ENCODE data around the gene PTPRT.

Gene PTPRT

GRCh38 chr20:42604998-42605956 lies 584.4 kb downstream of the PTPRT start:
- DNase-seq, result no peak

- DNase-seq, result no peak
These were observed 586.1 kb downstream of the PTPRT start for GRCh38 chr20:42603655-42604054.

GRCh38 chr20:42598581-42598980 lies 591.1 kb downstream of the PTPRT start:
- no peak for DNase-seq

GRCh38 chr20:42595625-42596024 lies 594.1 kb downstream of the PTPRT start:
- DNase-seq, result no peak

GRCh38 chr20:42594659-42595058 lies 595.0 kb downstream of the PTPRT start:
- no peak for DNase-seq

GRCh38 chr20:42594011-42594410 lies 595.7 kb downstream of the PTPRT start:
- DNase-seq, result no peak

- no peak for DNase-seq
These were observed 599.6 kb downstream of the PTPRT start for GRCh38 chr20:42589976-42590639.

GRCh38 chr20:42588847-42589246 lies 600.9 kb downstream of the PTPRT start:
- DNase-seq, result no peak

DNA sequence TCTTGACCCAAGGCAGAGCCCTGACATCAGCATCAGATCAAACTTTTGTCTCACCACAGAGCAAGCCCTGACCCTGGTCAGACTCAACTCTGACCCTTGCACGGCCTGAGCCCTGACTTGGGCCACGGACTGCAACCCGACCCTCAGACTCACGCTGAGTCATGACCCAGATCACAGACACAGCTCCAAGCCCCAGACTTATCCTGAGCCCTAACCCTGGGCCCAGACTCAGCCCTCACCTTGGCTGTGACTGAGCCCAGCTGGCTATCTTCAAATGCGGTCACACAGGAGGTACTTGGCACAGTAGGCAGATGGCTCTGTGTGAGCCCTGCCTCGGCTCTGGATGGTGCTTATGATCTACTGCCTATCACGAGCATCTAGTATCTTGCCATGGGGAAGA lies 602.3 kb downstream of the PTPRT start:
- DNase-seq, result no peak

DNA sequence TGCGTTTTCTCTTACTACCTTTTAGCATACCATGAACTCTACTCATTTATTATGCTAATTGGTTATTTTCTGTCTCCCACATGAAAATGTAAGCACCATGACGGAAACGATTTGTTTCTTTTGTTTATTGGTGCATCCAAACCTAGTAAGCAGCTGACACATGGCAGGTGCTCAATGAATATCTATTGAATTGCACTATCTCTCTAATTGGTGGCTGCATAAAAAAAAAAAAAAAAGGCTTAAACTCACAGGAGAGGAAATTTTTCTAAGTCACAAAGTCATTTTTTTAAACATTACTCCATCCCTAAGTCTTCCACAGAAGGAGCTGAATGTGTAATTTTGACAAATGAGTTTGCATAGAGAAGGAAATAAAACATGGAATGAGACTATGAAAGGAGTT lies 608.4 kb downstream of the PTPRT start:
- no peak for DNase-seq

DNA sequence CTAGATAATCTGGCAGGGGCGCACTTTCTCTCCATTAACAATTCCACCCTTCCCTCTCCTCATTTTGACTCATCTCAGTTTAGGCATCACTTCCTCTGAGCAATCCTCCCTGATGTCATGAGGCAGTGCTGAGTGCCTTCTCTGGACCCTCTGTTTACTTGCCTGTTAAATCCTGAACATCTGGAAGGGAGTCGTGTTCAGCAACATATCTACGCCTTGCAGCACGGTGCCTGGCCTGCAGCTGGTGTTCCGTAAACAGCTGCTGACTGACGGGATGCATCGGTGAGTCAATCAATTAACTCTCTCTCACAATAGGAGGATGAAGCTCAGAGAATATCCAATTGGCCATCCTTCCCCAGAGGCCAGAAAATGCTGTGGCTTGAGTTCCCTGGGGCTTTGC lies 613.5 kb downstream of the PTPRT start:
- no peak for DNase-seq

- no peak for DNase-seq
These were observed 617.2 kb downstream of the PTPRT start for GRCh38 chr20:42572320-42573016.

GRCh38 chr20:42567409-42567808 lies 622.3 kb downstream of the PTPRT start:
- DNase-seq, result no peak

DNA sequence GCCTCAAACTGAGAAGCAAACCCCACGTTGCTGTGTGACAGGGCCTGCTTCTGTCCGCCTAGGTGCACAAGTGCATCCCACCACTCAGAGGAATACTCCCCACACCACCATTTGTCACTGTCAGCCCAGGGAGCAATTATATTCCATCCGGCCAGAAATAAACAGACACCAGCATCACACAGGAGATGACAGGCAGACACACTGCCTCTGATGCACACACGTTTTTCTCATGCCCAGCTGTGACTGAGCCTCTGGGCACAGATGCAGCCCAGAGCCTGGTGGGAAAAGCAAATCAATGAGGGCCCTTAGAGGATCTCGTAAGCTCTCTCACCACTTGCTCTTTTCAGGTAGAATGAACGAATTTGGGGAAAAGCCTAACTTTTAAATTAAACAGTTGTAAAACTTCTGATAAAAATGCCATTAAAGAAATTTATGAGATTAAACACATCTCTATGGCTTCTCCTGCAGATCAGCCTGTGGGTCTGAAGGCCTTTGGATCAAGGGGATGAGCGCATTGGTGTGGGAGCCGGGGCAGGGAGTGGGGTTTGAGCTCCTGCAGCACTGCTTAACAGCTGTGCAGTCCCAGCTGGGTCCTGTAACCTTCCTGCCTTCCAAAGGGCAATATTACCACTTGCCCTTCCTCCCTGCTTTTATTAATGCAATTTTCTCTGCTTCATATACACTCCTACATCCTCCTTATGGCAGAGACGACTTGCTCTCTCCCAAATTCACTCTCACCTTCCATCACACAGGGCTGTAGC lies 624.3 kb downstream of the PTPRT start:
- no peak for DNase-seq

DNA sequence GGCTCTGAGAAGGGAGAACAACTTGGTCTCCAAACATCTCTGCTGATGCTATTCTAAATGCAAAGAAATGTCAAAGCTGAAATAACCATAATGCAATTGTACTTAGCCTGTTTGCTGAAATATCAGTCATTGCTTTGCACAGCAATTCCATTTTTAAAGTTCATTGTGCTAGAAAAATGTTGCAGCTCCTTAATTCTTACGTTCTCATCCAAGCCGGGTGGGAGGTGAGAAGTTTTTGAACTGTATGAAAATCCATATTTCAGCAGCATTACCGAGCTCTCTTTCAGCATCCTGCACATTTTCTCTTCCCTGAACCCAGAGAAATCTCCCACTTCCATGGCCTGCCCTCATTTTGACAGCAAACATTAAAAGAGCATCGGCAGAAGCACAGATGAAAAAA lies 630.0 kb downstream of the PTPRT start:
- no peak for DNase-seq

DNA sequence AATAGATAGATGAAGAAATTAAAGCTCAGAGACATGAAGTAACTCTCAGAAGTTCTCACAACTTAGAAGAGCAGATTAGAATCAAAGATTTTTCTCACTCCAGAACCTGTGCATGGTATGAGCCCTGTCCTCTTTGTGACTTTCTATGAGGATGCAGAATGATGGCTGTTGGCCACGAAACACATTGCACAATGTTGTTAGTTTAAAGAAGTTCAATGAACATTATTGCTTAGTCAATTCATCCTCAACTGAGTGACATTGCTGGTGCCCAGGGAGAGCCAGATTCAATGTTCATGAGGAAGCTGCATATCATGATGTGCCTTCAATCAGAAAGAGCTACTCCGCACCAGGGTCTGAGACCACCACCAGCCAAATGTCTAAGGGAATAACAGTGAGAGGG lies 633.1 kb downstream of the PTPRT start:
- no peak for DNase-seq

- no peak for DNase-seq
These were observed 636.3 kb downstream of the PTPRT start for GRCh38 chr20:42553374-42553773.

DNA sequence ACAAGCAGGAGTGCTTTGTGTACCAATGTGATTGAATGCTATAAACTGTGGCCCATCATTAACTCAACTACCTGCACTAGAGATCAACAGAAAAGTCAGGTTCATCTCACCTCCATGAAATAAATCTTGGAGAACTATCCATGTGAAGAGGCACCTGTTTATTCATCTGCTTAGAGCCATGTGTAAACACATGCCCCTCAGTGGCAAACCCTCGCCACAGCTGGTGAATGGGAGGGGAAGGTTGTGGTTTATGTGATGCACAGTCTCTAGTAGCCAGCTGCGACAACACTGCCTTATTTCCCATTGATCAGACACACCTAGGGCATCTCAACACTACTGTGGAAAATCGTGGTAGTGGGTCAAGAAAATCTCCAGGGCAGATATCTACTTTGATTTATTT lies 640.2 kb downstream of the PTPRT start:
- DNase-seq, result no peak

DNA sequence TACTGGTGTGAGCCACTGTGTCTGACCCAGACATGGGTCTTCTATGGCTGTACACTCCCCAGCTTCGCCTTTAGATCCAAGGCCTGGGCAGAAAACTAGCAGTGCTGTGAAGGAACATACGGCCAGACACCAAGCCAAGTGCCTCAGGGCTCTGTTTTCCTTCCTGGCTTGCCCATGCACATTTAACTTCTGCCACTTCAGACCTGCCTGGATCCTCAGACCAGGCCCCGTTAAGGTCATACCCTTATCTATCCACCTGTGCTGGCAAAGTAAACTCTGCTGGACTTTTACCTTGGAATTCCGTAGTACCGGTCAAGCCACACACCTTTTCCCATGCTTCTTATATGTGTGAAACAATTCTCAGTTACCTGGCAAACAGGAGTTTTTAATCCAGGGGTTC lies 644.8 kb downstream of the PTPRT start:
- no peak for DNase-seq

GRCh38 chr20:42532831-42533230 lies 656.9 kb downstream of the PTPRT start:
- no peak for DNase-seq

- no peak for DNase-seq
These were observed 658.2 kb downstream of the PTPRT start for GRCh38 chr20:42531508-42531961.

GRCh38 chr20:42530855-42531448 lies 658.8 kb downstream of the PTPRT start:
- no peak for DNase-seq

Data from NCI-H1694 (cell line).